Fibroblast of lung (primary cell): ENCODE measurements around the gene MYO3B. TPM values are rescaled to one million over a fixed set of nuclear protein-coding genes. Genes with fewer than 3 reads are reported as not detected.

Experiments
- DNase-seq, 2 donors: peaks; one replicate each; pipeline versions ENCODE4 v3.0.0 to v3.0.0-alpha.2; 2010; ENCODE audit warnings: low read depth in 2 of 2
- H2AFZ ChIP-seq: 2 replicates; pipeline ENCODE4 v1.5.1; 2012; ENCODE audit warnings: low read length, control low read depth, inconsistent platforms
- H3K27ac ChIP-seq: 2 replicates; pipeline ENCODE4 v1.5.1; 2011; ENCODE audit warnings: low read length, control low read depth; ENCODE audit not compliant: insufficient read depth
- H3K27me3 ChIP-seq: 2 replicates; pipeline ENCODE4 v1.5.1; 2011; ENCODE audit warnings: mild to moderate bottlenecking, low read length; ENCODE audit not compliant: control insufficient read depth, insufficient read depth
- H3K36me3 ChIP-seq: 2 replicates; pipeline ENCODE4 v1.5.1; 2011; ENCODE audit warnings: low read length; ENCODE audit not compliant: control insufficient read depth, insufficient read depth
- H3K4me1 ChIP-seq: 2 replicates; pipeline ENCODE4 v1.5.1; 2011; ENCODE audit warnings: low read length; ENCODE audit not compliant: control insufficient read depth, insufficient read depth; ENCODE audit errors: extremely low read depth
- H3K4me2 ChIP-seq: 2 replicates; pipeline ENCODE4 v1.5.1; 2011; ENCODE audit warnings: low read length, control low read depth; ENCODE audit not compliant: insufficient read depth; ENCODE audit errors: extremely low read depth
- H3K4me3 ChIP-seq, 4 experiments: fragments of 200-600 bp in 1 of 4; sonication (generic) in 1 of 4; replicated peaks in 1 of 4; 2 replicates each; pipeline ENCODE4 v1.5.1; 2011 to 2016; ENCODE audit warnings: low read length in 4 of 4, low read depth in 3 of 4, mild to moderate bottlenecking in 3 of 4, control low read depth in 2 of 4, inconsistent platforms in 1 of 4, mixed read lengths in 1 of 4; ENCODE audit not compliant: insufficient read depth in 1 of 4; ENCODE audit errors: control extremely low read depth in 1 of 4
- H3K79me2 ChIP-seq: 2 replicates; pipeline ENCODE4 v1.5.1; 2012; ENCODE audit warnings: mild to moderate bottlenecking, low read length, inconsistent platforms; ENCODE audit not compliant: control insufficient read depth, insufficient read depth
- H3K9ac ChIP-seq: 2 replicates; pipeline ENCODE4 v1.5.1; 2011; ENCODE audit warnings: mild to moderate bottlenecking, low read length, control low read depth; ENCODE audit not compliant: insufficient read depth
- H3K9me3 ChIP-seq: 2 replicates; pipeline ENCODE4 v1.5.1; 2012; ENCODE audit warnings: low read depth, low read length; ENCODE audit not compliant: control insufficient read depth, insufficient read depth
- H4K20me1 ChIP-seq: 2 replicates; pipeline ENCODE4 v1.5.1; 2011; ENCODE audit warnings: low read length; ENCODE audit not compliant: control insufficient read depth, insufficient read depth; ENCODE audit errors: extremely low read depth
- EZH2 ChIP-seq: IDR thresholded peaks from 2 replicates; pipeline ENCODE4 v1.5.1; 2012; ENCODE audit warnings: low read length, control low read depth, mild to moderate bottlenecking; ENCODE audit errors: missing control alignments
- polyA plus RNA-seq, 2 donors: library from polyadenylated mRNA; depleted of rRNA in 1 of 2; stranded (reverse) in 1 of 2; unstranded in 1 of 2; fragments of >200 nt; gene quantifications; 2 replicates each; pipeline ENCODE4 v1.2.1, GENCODE V29; 2011 to 2012; ENCODE audit warnings: missing spikeins in 1 of 2
- total RNA-seq: library from RNA; depleted of rRNA; stranded (reverse); fragments of >200 nt; gene quantifications from 2 replicates; pipeline ENCODE4 v1.2.1, GENCODE V29; 2014
- TF ChIP-seq, protein P1 (sequence below), 2 donors: IDR thresholded peaks in 1 of 2; conservative IDR thresholded peaks in 1 of 2; 1 replicate in 1 of 2; 2 replicates in 1 of 2; pipeline ENCODE4 v1.5.1; 2011 to 2012; ENCODE audit warnings: low read length in 2 of 2, control low read depth in 1 of 2, inconsistent platforms in 1 of 2, low read depth in 1 of 2, mild to moderate bottlenecking in 1 of 2

The MYO3B gene
- total and polyA plus RNA-seq, 2 donors (not counting 1 experiment from before 2014, with no cell fraction given), result 0.06 to 0.50 TPM

GRCh38 chr2:170681311-170681710, 503.4 kb downstream of the MYO3B start:
- DNase-seq, result no peak
- no peaks in the 10 kb centered on the region for H3K79me2 ChIP-seq
- H2AFZ ChIP-seq, result no peak overlapping the region

GRCh38 chr2:170685591-170685990, 507.6 kb downstream of the MYO3B start:
- no peak for DNase-seq
- H3K4me1 ChIP-seq, result no peaks in the 10 kb centered on the region
- H4K20me1 ChIP-seq, result no peaks in the 10 kb centered on the region
- H3K9ac ChIP-seq, result no peak overlapping the region
- H3K36me3 ChIP-seq, result no peaks in the 10 kb centered on the region
- H2AFZ ChIP-seq, result no peak overlapping the region
- H3K9me3 ChIP-seq, result no peaks in the 10 kb centered on the region
- no peaks in the 10 kb centered on the region for H3K27me3 ChIP-seq
- no peak overlapping the region for H3K4me2 ChIP-seq
- H3K4me3 ChIP-seq, result no peak overlapping the region
- no peak overlapping the region for H3K27ac ChIP-seq
- TF ChIP-seq EZH2, result no peak
- TF ChIP-seq, protein P1, sequence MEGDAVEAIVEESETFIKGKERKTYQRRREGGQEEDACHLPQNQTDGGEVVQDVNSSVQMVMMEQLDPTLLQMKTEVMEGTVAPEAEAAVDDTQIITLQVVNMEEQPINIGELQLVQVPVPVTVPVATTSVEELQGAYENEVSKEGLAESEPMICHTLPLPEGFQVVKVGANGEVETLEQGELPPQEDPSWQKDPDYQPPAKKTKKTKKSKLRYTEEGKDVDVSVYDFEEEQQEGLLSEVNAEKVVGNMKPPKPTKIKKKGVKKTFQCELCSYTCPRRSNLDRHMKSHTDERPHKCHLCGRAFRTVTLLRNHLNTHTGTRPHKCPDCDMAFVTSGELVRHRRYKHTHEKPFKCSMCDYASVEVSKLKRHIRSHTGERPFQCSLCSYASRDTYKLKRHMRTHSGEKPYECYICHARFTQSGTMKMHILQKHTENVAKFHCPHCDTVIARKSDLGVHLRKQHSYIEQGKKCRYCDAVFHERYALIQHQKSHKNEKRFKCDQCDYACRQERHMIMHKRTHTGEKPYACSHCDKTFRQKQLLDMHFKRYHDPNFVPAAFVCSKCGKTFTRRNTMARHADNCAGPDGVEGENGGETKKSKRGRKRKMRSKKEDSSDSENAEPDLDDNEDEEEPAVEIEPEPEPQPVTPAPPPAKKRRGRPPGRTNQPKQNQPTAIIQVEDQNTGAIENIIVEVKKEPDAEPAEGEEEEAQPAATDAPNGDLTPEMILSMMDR (conservative IDR thresholded peaks at IDR 0.05 in 1 of 2, IDR thresholded peaks at IDR 0.05 in 1 of 2; ENCODE audit: low read depth in 1 of 2, low read length in 2 of 2), result no peak
- no peaks in the 10 kb centered on the region for H3K79me2 ChIP-seq

More at GRCh38 chr2:170681311-170681710, 503.4 kb downstream of the MYO3B start:
- no peaks in the 10 kb centered on the region for H4K20me1 ChIP-seq
- H3K9ac ChIP-seq, result no peak overlapping the region
- H3K27me3 ChIP-seq, result no peaks in the 10 kb centered on the region
- no peaks in the 10 kb centered on the region for H3K36me3 ChIP-seq
- no peak overlapping the region for H3K27ac ChIP-seq
- no peak overlapping the region for H3K4me3 ChIP-seq
- no peak overlapping the region for H3K4me2 ChIP-seq
- no peaks in the 10 kb centered on the region for H3K4me1 ChIP-seq
- no peaks in the 10 kb centered on the region for H3K9me3 ChIP-seq
- TF ChIP-seq, protein P1 (conservative IDR thresholded peaks at IDR 0.05 in 1 of 2, IDR thresholded peaks at IDR 0.05 in 1 of 2; ENCODE audit: low read depth in 1 of 2, low read length in 2 of 2), result no peak
- no peak for TF ChIP-seq EZH2

DNA sequence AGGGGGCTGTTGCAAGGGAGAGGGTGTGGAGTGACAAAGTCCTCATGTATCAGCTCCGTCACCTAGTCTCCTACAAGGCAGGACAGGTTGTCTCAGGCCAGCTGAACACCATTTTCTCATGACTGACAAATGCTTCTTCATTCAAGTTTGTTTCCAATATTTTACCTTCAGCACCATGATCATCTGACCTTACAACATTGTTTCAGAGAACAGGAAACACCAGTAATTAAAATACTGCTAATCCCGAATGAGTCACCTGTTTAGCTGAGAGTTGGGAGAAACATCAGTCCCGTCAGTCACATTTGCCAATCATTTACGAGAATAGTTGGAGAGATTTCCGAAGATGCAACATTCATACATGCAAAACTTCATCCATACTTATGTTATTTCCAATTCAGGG, 511.5 kb downstream of the MYO3B start:
- H3K4me1 ChIP-seq, result no peaks in the 10 kb centered on the region
- no peaks in the 10 kb centered on the region for H3K27me3 ChIP-seq
- no peak overlapping the region for H3K27ac ChIP-seq
- no peak overlapping the region for H3K4me2 ChIP-seq
- H3K9me3 ChIP-seq, result no peaks in the 10 kb centered on the region
- DNase-seq, result no peak
- H3K79me2 ChIP-seq, result no peaks in the 10 kb centered on the region
- H3K4me3 ChIP-seq, result no peak overlapping the region
- no peak for TF ChIP-seq EZH2
- TF ChIP-seq, protein P1 (conservative IDR thresholded peaks at IDR 0.05 in 1 of 2, IDR thresholded peaks at IDR 0.05 in 1 of 2; ENCODE audit: low read depth in 1 of 2, low read length in 2 of 2), result no peak
- no peak overlapping the region for H3K9ac ChIP-seq
- no peaks in the 10 kb centered on the region for H3K36me3 ChIP-seq
- no peaks in the 10 kb centered on the region for H4K20me1 ChIP-seq
- H2AFZ ChIP-seq, result no peak overlapping the region
